IPS-15b (cell line): Measurements from ENCODE around the gene SF3A2.

Source experiments
- H3K27me3 ChIP-seq: one replicate; pipeline ENCODE4 v1.6.1; 2013; ENCODE audit warnings: low read length; ENCODE audit not compliant: control insufficient read depth, insufficient read depth
- H3K36me3 ChIP-seq: one replicate; pipeline ENCODE4 v1.6.1; 2013; ENCODE audit warnings: low read length; ENCODE audit not compliant: control insufficient read depth, insufficient read depth
- H3K4me1 ChIP-seq: one replicate; pipeline ENCODE4 v1.6.1; 2013; ENCODE audit warnings: mild to moderate bottlenecking, low read length; ENCODE audit not compliant: control insufficient read depth, insufficient read depth
- H3K4me3 ChIP-seq: one replicate; pipeline ENCODE4 v1.5.1; 2013; ENCODE audit warnings: low read depth, low read length
- H3K9ac ChIP-seq: one replicate; pipeline ENCODE4 v1.6.1; 2013; ENCODE audit warnings: low read depth, mild to moderate bottlenecking, low read length
- H3K9me3 ChIP-seq: one replicate; pipeline ENCODE4 v1.6.1; 2013; ENCODE audit warnings: mild to moderate bottlenecking, low read length; ENCODE audit not compliant: control insufficient read depth, insufficient read depth

The SF3A2 gene

GRCh38 chr19:2236314-2237050 is at the start of gene SF3A2, which contains the start of gene PLEKHJ1:
SF3A2 (plus strand) TSS chr19:2236824; CDS start chr19:2243419, 6,595 bp downstream.
PLEKHJ1 (minus strand) TSS chr19:2236329; CDS start chr19:2236248, 81 bp downstream.
- no peaks in the 10 kb centered on the region for H3K27me3 ChIP-seq
- peak within 1 kb of the TSS; percentile 84 for H3K4me3 ChIP-seq
- H3K9ac ChIP-seq = peak within 1 kb of the TSS; percentile 89
- H3K9me3 ChIP-seq = no peaks in the 10 kb centered on the region
- H3K4me1 ChIP-seq = peaks cover 13% of the 10 kb centered on the region
- H3K36me3 ChIP-seq = peaks cover 27% of the 10 kb centered on the region

GRCh38 chr19:2187159-2187558 is 49.5 kb upstream of the SF3A2 start:
- H3K36me3 ChIP-seq = peaks cover 56% of the 10 kb centered on the region
- H3K9ac ChIP-seq = peak overlapping the region; percentile 37
- H3K27me3 ChIP-seq = no peaks in the 10 kb centered on the region
- H3K4me1 ChIP-seq = no peaks in the 10 kb centered on the region
- no peaks in the 10 kb centered on the region for H3K9me3 ChIP-seq
- no peak overlapping the region for H3K4me3 ChIP-seq

DNA sequence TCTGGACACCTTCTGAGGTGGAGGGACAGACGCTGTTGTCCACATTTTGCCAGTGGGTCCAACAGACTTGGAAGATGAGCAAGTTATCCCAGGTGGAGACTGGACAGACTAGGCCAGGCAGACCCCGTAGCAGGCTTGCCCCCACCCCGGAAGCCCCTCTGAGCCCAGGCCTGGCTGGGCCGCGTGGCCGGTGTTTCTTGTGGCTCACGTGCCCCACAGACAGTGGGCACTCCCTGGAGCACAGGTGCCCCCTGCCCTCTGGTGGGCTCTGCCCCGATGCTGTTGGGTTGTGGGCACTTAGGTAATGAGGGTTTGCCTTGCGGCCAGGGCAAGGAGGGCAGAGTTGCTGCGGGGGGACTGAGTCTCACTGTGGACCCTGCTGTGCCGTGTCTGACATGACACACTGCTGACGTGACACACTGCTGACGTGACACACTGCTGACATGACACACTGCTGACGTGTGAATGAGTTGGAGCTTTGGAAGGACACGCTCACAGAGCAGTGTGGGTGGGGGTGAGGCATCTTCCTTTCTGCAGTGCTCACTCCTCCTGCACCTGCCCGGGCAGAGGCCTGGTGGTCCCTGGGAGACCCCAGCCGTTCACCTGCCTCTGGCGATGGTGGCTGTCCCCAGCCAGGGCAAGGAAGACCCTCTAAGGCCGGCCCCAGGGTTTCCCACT is 47.8 kb upstream of the SF3A2 start:
- H3K4me3 ChIP-seq = no peak overlapping the region
- H3K9me3 ChIP-seq = no peaks in the 10 kb centered on the region
- no peak overlapping the region for H3K9ac ChIP-seq
- peaks cover 56% of the 10 kb centered on the region for H3K36me3 ChIP-seq
- H3K4me1 ChIP-seq = no peaks in the 10 kb centered on the region
- H3K27me3 ChIP-seq = no peaks in the 10 kb centered on the region

DNA sequence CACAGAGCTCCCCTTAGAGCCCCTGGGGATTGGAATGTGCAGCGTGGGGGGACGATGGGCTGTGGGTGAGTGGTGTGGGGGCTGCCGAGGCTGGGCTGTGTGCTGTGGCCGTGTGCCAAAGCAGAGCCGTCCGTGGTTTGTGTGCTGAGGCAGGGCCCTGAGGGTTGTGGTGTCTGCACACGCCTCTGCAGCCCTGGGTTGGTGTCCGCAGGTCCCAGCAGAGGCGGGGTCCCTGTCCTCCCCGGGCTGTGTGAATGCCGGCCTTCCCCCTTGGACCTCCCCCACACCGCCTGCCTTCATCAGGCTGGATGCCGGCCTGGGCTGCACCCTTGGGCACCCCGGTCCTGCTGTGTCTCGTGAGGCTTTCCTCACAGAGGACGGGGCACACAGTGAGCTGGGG is 46.7 kb upstream of the SF3A2 start:
- Histone ChIP-seq H3K4me1 (no peaks in the 10 kb centered on the region), H3K9me3 (no peaks in the 10 kb centered on the region), H3K36me3 (peaks cover 58% of the 10 kb centered on the region), H3K4me3 (no peak overlapping the region), H3K27me3 (no peaks in the 10 kb centered on the region), H3K9ac (no peak overlapping the region)

- H3K27me3 ChIP-seq = no peaks in the 10 kb centered on the region
- H3K4me1 ChIP-seq = no peaks in the 10 kb centered on the region
- H3K9ac ChIP-seq = no peak overlapping the region
- peaks cover 66% of the 10 kb centered on the region for H3K36me3 ChIP-seq
- H3K9me3 ChIP-seq = no peaks in the 10 kb centered on the region
- H3K4me3 ChIP-seq = no peak overlapping the region
Observed at GRCh38 chr19:2190848-2191455, 45.7 kb upstream of the SF3A2 start.

DNA sequence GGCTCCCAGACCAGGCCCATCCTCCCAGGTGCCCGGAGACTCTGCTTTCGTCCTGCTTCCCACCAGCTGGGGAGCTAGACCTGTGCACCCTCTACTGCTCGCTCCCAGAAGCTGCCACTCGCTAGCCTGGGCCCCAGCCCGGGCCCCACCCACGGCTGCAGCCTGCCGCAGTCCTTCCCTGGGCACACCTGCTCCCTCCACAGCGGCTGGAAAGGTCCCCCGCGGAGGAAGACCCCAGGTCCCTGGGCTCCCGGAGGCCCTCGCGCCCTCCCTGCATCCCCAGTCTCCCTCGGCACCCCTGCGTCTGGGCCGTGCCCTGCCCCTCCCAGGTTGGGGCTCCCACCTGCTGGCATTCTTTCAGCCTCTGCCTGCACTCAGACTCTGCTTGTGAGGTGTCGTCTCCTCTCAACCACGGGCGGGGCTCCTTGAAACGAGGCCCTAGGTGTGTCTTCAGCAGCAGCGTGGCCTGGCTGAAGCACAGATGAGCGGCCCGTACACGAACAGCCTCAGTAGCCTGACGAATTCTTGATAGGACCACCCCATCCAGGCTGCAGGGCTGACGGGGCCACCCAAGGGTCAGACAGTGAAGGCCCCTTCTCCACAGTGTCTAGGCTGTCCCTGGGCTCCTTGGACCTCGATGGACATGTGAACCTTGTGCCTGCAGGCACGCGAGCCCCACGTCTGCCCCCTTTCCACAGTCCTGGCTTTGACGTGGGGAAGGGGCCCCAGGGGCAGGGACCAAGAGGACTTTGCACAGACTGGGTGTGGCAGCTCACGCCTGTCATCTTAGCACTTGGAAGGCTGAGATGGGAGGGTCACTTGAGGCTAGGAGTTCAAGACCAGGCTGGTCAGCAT is 44.9 kb upstream of the SF3A2 start:
- H3K36me3 ChIP-seq = peaks cover 61% of the 10 kb centered on the region
- H3K27me3 ChIP-seq = no peaks in the 10 kb centered on the region
- H3K4me3 ChIP-seq = no peak overlapping the region
- H3K9me3 ChIP-seq = no peaks in the 10 kb centered on the region
- no peaks in the 10 kb centered on the region for H3K4me1 ChIP-seq
- no peak overlapping the region for H3K9ac ChIP-seq

DNA sequence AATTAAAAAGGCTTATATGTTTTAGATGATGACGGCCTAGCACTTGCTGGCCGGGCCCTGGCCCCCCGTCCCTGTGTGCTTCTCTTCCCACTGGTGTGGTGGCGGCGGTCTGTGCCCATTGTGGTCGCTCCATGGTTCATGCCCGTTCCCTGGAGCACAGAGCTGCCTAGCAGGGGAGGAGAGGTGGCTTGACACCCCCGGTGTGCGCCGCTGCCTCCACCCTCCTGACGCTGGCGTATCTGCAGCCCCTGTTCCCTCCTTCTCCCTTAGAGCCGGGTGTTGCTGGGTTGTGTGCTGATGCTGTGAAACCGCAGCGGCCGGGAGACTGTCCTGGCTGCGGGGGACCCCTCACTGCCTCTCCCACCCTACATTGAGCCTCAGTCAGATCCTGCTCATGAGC is 43.8 kb upstream of the SF3A2 start:
- H3K36me3 ChIP-seq = peaks cover 60% of the 10 kb centered on the region
- H3K9ac ChIP-seq = no peak overlapping the region
- no peaks in the 10 kb centered on the region for H3K4me1 ChIP-seq
- H3K9me3 ChIP-seq = no peaks in the 10 kb centered on the region
- no peak overlapping the region for H3K4me3 ChIP-seq
- no peaks in the 10 kb centered on the region for H3K27me3 ChIP-seq

- H3K27me3 ChIP-seq = no peaks in the 10 kb centered on the region
- no peaks in the 10 kb centered on the region for H3K9me3 ChIP-seq
- no peaks in the 10 kb centered on the region for H3K4me1 ChIP-seq
- no peak overlapping the region for H3K4me3 ChIP-seq
- peaks cover 54% of the 10 kb centered on the region for H3K36me3 ChIP-seq
- H3K9ac ChIP-seq = no peak overlapping the region
Observed at GRCh38 chr19:2193807-2194206, 42.8 kb upstream of the SF3A2 start.

GRCh38 chr19:2194513-2195078 is 42.0 kb upstream of the SF3A2 start:
- H3K4me3 ChIP-seq = no peak overlapping the region
- no peaks in the 10 kb centered on the region for H3K4me1 ChIP-seq
- H3K27me3 ChIP-seq = no peaks in the 10 kb centered on the region
- peaks cover 46% of the 10 kb centered on the region for H3K36me3 ChIP-seq
- H3K9ac ChIP-seq = no peak overlapping the region
- H3K9me3 ChIP-seq = no peaks in the 10 kb centered on the region

- Histone ChIP-seq H3K36me3 (peaks cover 43% of the 10 kb centered on the region), H3K27me3 (no peaks in the 10 kb centered on the region), H3K4me3 (no peak overlapping the region), H3K9me3 (no peaks in the 10 kb centered on the region), H3K4me1 (no peaks in the 10 kb centered on the region), H3K9ac (no peak overlapping the region)
Observed at GRCh38 chr19:2195361-2195760, 41.3 kb upstream of the SF3A2 start.

DNA sequence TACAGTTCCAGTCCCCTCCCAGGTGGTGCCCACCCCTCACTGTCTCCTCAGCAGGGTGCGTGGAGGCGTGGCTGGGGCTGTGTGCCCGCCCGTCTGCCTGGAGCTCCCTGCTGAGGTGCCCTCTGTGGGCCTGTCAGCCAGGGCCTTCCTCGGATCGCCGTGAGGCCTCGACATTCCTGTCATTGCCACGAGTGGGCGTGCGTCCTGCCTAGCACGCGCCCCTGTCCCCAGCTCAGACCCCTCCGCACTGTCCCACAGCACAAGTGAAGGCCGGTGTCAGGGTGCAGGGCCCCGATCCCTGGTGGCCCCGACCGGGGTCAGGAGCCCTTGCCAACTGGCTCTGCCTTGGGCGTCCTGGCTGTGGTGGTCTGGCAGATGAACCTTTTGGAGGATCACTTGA is 40.7 kb upstream of the SF3A2 start:
- no peaks in the 10 kb centered on the region for H3K4me1 ChIP-seq
- H3K27me3 ChIP-seq = no peaks in the 10 kb centered on the region
- H3K4me3 ChIP-seq = no peak overlapping the region
- peaks cover 42% of the 10 kb centered on the region for H3K36me3 ChIP-seq
- H3K9ac ChIP-seq = no peak overlapping the region
- no peaks in the 10 kb centered on the region for H3K9me3 ChIP-seq
